HG03025 (cell line): Measurements from ENCODE around the gene AKAP6.

ENCODE experiments used
- ATAC-seq: cut with Tn5 transposase; IDR thresholded peaks from one replicate; pipeline ENCODE4 v1.9.1; 2021; ENCODE audit warnings: mild to moderate bottlenecking, moderate library complexity; ENCODE audit not compliant: unreplicated experiment, low FRiP score

Gene AKAP6

GRCh38 chr14:32724867-32725471 lies 395.9 kb downstream of the AKAP6 start:
- no peak for ATAC-seq

- no peak for ATAC-seq
Observed at GRCh38 chr14:32726516-32726915, 397.4 kb downstream of the AKAP6 start.

DNA sequence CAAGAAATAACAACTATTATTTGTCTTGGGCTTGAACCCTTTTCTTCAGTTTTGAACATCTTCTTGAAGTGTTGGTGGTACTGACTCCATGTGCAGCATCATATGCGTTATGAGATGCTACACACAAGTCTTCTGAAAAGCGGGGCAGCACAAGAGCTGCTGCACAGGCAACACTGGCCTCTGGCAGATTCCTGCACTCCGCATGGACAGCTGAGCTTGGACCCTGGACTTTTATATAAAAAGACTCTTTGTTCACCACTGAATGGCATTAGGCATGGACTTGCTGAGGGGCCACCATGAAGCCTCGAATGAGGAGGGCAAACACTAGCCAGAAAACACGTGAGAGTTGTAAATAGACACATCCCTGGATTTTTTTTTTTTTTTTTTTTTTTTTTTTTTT lies 398.7 kb downstream of the AKAP6 start:
- no peak for ATAC-seq

GRCh38 chr14:32728526-32728925 lies 399.4 kb downstream of the AKAP6 start:
- no peak for ATAC-seq

- ATAC-seq: no peak
Observed at GRCh38 chr14:32728976-32729375, 399.9 kb downstream of the AKAP6 start.

- ATAC-seq: no peak
Observed at GRCh38 chr14:32731249-32731648, 402.2 kb downstream of the AKAP6 start.

DNA sequence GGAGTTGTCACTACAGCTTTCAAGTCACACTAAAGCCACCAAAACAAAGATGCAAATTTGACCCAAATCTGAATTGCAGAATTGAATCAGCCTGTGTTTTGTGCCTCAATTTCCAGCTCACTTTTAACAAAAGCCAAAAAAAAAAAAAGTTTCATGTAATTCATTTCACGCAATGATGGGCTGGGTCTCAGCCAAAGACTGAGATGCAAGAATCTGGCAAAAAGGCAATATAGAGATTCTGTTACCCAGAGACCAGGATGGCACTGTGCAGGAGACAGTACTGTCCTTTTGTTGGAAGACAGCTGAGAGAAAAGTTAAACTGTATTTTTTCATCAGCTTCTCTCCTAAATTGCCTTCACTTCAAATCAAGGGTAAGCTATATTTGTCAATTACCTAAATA lies 403.9 kb downstream of the AKAP6 start:
- ATAC-seq: no peak

DNA sequence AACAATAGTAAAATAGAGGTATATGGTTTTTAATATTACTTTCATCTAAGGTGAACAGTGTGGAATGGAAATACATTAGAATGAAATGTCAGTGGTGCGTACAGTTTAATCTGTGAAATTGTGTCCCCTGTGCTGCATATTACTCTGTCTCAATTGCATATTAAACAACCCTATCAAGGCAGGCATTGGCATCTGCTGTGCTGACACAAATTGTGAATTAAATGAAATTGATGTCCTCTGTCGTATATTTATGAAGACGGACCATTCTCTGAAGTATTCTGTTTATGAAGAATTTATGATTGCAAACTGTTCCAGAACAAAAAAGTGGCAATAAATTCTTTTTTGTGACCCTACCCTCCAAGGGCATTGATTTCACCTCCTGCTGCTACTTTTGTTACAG lies 405.2 kb downstream of the AKAP6 start:
- no peak for ATAC-seq

GRCh38 chr14:32737621-32738020 lies 408.5 kb downstream of the AKAP6 start:
- no peak for ATAC-seq

DNA sequence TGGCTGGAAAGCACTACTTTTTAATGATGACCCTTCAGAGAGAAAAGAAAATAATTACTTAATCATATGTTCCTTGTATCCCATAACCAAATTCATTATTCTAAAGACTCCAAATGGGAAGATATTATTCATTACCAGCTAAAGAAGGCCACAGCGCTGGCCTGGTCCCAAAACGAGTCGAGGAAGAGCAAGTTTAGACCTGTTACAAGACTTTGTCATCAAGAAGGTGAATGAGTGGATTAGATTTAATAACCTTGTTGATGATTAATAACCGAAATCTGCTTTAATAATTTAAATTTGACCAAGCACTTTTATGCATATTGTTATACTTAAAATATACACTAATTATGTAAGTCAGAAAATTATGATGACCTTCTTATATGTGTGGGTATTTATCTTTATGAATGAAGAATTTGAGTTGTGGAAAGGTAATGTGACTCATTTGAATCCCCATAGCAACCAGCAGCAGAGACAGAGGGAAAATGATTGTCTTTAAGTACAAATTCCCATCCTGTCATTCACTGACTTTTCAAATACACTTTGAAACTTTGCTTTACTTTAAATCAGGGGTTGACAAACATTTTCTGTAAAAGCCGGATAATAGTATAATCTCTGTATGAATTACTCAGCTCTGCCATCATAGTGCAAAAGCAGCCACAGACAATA lies 409.2 kb downstream of the AKAP6 start:
- ATAC-seq: no peak

GRCh38 chr14:32744811-32745445 lies 415.8 kb downstream of the AKAP6 start:
- no peak for ATAC-seq

GRCh38 chr14:32754209-32754608 lies 425.1 kb downstream of the AKAP6 start:
- no peak for ATAC-seq

DNA sequence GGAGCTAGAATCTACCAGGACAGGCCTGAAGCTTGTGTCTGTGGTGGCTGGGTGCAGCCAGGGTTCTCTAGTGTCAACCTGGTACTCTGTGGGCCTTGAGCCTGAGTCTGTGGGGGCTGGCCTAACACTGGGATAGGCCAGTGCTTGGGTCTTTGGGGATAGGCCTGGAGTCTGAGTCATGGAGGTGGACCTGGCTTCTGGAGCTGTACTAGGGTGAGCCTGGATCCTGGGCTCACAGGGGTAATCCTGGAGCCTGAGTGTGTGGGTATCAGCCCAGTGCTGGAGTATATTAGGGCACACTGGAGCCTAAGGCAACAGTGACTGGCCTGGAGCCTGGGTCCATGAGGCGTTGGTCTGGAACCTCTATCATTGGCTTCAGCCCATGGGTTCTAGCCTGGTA lies 427.1 kb downstream of the AKAP6 start:
- no peak for ATAC-seq

DNA sequence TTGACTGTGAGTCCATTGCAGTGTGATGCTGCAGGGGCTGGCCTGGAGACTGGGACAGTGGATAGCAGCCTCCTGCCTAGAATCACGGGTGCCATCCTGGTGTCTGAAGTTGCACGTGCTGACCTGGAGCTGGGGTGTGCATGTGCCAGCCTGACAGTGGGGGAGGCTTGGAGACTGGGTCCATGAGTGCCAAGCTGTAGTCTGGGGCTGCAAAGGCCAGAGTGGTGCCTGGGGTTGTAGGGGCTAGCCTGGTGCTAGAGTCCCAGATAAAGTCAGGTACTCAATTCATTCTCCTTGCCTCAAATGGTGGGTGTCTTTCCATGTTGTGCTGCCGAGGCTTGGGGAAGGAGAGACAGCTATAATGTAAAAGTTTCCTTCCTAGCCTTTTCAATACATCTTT lies 427.7 kb downstream of the AKAP6 start:
- no peak for ATAC-seq

- ATAC-seq: no peak
Observed at GRCh38 chr14:32757568-32757967, 428.5 kb downstream of the AKAP6 start.

- no peak for ATAC-seq
Observed at GRCh38 chr14:32761381-32761968, 432.4 kb downstream of the AKAP6 start.

- ATAC-seq: no peak
Observed at GRCh38 chr14:32762886-32763285, 433.8 kb downstream of the AKAP6 start.

- no peak for ATAC-seq
Observed at GRCh38 chr14:32763673-32764072, 434.6 kb downstream of the AKAP6 start.

GRCh38 chr14:32764131-32764530 lies 435.0 kb downstream of the AKAP6 start:
- ATAC-seq: no peak

DNA sequence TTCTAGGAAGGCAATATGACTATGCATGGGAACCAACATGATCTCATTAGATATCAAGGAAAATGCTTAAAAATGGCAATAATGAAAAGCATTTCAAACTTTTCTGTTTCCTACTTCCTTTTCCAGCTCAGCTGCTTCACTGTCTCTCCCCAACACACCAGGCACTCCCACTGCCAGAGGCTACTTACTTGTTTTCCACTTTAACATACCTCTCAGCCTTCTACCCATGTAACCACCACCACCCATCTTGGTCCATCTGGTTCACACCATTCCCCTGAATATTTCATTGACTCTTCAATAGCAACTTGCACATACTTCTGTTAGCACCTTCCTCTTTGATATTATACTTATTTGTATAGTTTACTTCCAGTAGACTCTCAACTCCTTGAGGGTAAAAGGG lies 441.3 kb downstream of the AKAP6 start:
- ATAC-seq: no peak

GRCh38 chr14:32774214-32774613 lies 445.1 kb downstream of the AKAP6 start:
- no peak for ATAC-seq

GRCh38 chr14:32779840-32780239 lies 450.7 kb downstream of the AKAP6 start:
- ATAC-seq: no peak
